Measurements from ENCODE around the gene CTCFL.

DNA sequence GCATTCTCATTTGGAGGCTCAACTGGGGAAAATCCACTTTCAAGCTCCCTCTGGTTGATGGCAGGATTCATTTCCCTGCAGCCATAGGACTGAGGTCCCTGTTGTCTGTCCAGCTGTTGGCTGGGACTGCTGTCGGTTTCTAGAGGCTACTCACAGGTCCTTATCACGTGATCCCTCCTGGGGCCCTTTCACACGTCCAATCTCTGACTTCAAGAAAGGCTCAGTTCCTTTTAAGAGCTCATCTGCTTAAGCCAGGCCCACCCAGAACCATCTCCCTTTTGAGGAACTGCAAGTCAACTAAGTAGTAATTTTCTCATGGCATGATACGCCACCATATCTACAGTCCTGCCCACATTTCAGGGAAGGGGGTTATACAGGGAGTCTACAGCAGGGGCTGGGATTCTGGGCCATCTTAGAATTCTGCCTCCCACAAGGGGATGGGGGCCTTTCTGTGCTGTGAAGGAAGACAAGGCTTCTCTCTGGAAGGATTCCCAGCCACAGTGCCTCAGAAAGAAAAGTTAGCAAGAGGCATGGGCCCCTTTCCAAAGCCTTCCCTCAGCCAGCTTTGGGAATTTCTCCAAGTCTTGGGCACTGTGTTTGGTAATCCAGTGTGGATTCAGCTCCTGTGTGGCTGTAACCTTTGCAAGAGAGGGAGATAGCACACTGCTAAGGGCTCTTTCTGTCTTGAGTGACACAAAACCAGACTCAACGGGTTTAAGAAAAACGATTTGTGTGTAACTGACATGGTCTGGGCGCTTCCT is 66.4 kb downstream of the CTCFL start:
- TF ChIP-seq POLR2A (IDR thresholded peaks at IDR 0.05; ENCODE audit: low read depth, low read length): no peak
- TF ChIP-seq POLR2AphosphoS5 (IDR thresholded peaks at IDR 0.05; ENCODE audit: low read depth, low read length): no peak
- no peak for TF ChIP-seq TAF1 (IDR thresholded peaks at IDR 0.05; ENCODE audit: low read depth, low read length)
- peak; percentile 65 for TF ChIP-seq SPI1 (IDR thresholded peaks at IDR 0.05; ENCODE audit: low read depth, low read length)
- TF ChIP-seq PAX5 (IDR thresholded peaks at IDR 0.05; ENCODE audit: insufficient read depth, low read length, severe bottlenecking): no peak

Data from GM12891 (cell line).